H9 (cell line): ENCODE measurements around the gene ANGPTL4. TPM values are rescaled to one million over a fixed set of nuclear protein-coding genes. Genes with fewer than 3 reads are reported as not detected.

Experiments
- DNase-seq: peaks from one replicate; pipeline ENCODE4 v3.0.0-alpha.2; 2017
- H2AFZ ChIP-seq: one replicate; pipeline ENCODE4 v1.6.1; 2013; ENCODE audit warnings: mild to moderate bottlenecking, low read length, control low read depth, moderate library complexity
- H2AK5ac ChIP-seq: 2 replicates; pipeline ENCODE4 v1.6.1; 2013; ENCODE audit warnings: low read length, control low read depth, mixed read lengths; ENCODE audit not compliant: insufficient read length
- H2BK120ac ChIP-seq: one replicate; pipeline ENCODE4 v1.6.1; 2013; ENCODE audit warnings: low read depth, mild to moderate bottlenecking, low read length, control low read depth, inconsistent platforms; ENCODE audit not compliant: poor library complexity, severe bottlenecking
- H2BK12ac ChIP-seq: 2 replicates; pipeline ENCODE4 v1.6.1; 2013; ENCODE audit warnings: low read length, control low read depth, mixed read lengths, low read depth; ENCODE audit not compliant: insufficient read length
- H2BK15ac ChIP-seq: 2 replicates; pipeline ENCODE4 v1.6.1; 2013; ENCODE audit warnings: low read depth, low read length, control low read depth
- H2BK20ac ChIP-seq: one replicate; pipeline ENCODE4 v1.6.1; 2013; ENCODE audit warnings: low read depth, mild to moderate bottlenecking, low read length, control low read depth, inconsistent platforms; ENCODE audit not compliant: poor library complexity, severe bottlenecking
- H2BK5ac ChIP-seq: 2 replicates; pipeline ENCODE4 v1.6.1; 2013; ENCODE audit warnings: low read length, control low read depth, mixed read lengths; ENCODE audit not compliant: insufficient read length
- H3K14ac ChIP-seq: 2 replicates; pipeline ENCODE4 v1.6.1; 2013; ENCODE audit warnings: low read length, control low read depth; ENCODE audit not compliant: insufficient read depth
- H3K18ac ChIP-seq: 2 replicates; pipeline ENCODE4 v1.6.1; 2013; ENCODE audit warnings: low read depth, mild to moderate bottlenecking, mixed read lengths, low read length, control low read depth; ENCODE audit not compliant: insufficient read length
- H3K23ac ChIP-seq: 2 replicates; pipeline ENCODE4 v1.6.1; 2013; ENCODE audit warnings: low read length, control low read depth, mixed read lengths, low read depth; ENCODE audit not compliant: insufficient read length
- H3K23me2 ChIP-seq: 2 replicates; pipeline ENCODE4 v1.6.1; 2013; ENCODE audit warnings: low read depth, mild to moderate bottlenecking, mixed read lengths, low read length, control low read depth; ENCODE audit not compliant: insufficient read length, poor library complexity, severe bottlenecking
- H3K27ac ChIP-seq: 2 replicates; pipeline ENCODE4 v1.5.1; 2013; ENCODE audit warnings: low read length, control low read depth, mixed read lengths, low read depth; ENCODE audit not compliant: insufficient read length
- H3K27me3 ChIP-seq: 2 replicates; pipeline ENCODE4 v1.6.1; 2013; ENCODE audit warnings: low read length, control low read depth, inconsistent platforms; ENCODE audit not compliant: insufficient read depth
- H3K4ac ChIP-seq: 2 replicates; pipeline ENCODE4 v1.6.1; 2013; ENCODE audit warnings: low read depth, mild to moderate bottlenecking, control low read depth, inconsistent platforms, low read length, moderate library complexity
- H3K4me1 ChIP-seq: 2 replicates; pipeline ENCODE4 v1.6.1; 2013; ENCODE audit warnings: low read length, control low read depth, inconsistent platforms; ENCODE audit not compliant: insufficient read depth
- H3K4me2 ChIP-seq: 2 replicates; pipeline ENCODE4 v1.6.1; 2013; ENCODE audit warnings: low read length, control low read depth, mixed read lengths; ENCODE audit not compliant: insufficient read length, insufficient read depth
- H3K56ac ChIP-seq: 2 replicates; pipeline ENCODE4 v1.6.1; 2013; ENCODE audit warnings: low read depth, mild to moderate bottlenecking, mixed read lengths, low read length, control low read depth; ENCODE audit not compliant: insufficient read length
- H3K79me1 ChIP-seq: 2 replicates; pipeline ENCODE4 v1.6.1; 2013; ENCODE audit warnings: low read depth, mild to moderate bottlenecking, moderate library complexity, low read length, control low read depth, inconsistent platforms; ENCODE audit not compliant: insufficient read depth, poor library complexity, severe bottlenecking
- H3K79me2 ChIP-seq: 2 replicates; pipeline ENCODE4 v1.6.1; 2013; ENCODE audit warnings: low read length, control low read depth, inconsistent platforms; ENCODE audit not compliant: insufficient read depth
- H3K9ac ChIP-seq: 2 replicates; pipeline ENCODE4 v1.6.1; 2013; ENCODE audit warnings: low read length, control low read depth, mixed read lengths; ENCODE audit not compliant: insufficient read length; ENCODE audit errors: extremely low read depth
- H3K9me3 ChIP-seq: one replicate; pipeline ENCODE4 v1.6.1; 2013; ENCODE audit warnings: low read depth, low read length, inconsistent platforms; ENCODE audit not compliant: control insufficient read depth
- H3T11ph ChIP-seq: one replicate; pipeline ENCODE4 v1.6.1; 2013; ENCODE audit warnings: mild to moderate bottlenecking, low read length, control low read depth, inconsistent platforms
- H4K20me1 ChIP-seq: one replicate; pipeline ENCODE4 v1.6.1; 2013; ENCODE audit not compliant: control insufficient read depth, insufficient read length, insufficient read depth
- H4K5ac ChIP-seq: 2 replicates; pipeline ENCODE4 v1.6.1; 2013; ENCODE audit warnings: low read depth, mild to moderate bottlenecking, mixed read lengths, low read length, control low read depth; ENCODE audit not compliant: insufficient read length
- H4K8ac ChIP-seq: replicated peaks from 2 replicates; pipeline ENCODE4 v1.6.1; 2013; ENCODE audit warnings: low read length, control low read depth, mixed read lengths, low read depth; ENCODE audit not compliant: insufficient read length
- H4K91ac ChIP-seq: 2 replicates; pipeline ENCODE4 v1.6.1; 2013; ENCODE audit warnings: low read depth, mild to moderate bottlenecking, moderate library complexity, mixed read lengths, low read length, control low read depth; ENCODE audit not compliant: insufficient read length
- H3K27ac Mint-ChIP-seq, 3 experiments: 2 replicates in 2 of 3; 3 replicates in 1 of 3; pipeline ENCODE4 v1.8.0; 2020 to 2021; ENCODE audit warnings: mixed read lengths in 3 of 3, mild to moderate bottlenecking in 1 of 3, moderate library complexity in 1 of 3
- H3K27me3 Mint-ChIP-seq: 2 replicates; pipeline ENCODE4 v1.8.0; 2021; ENCODE audit warnings: low read depth, mild to moderate bottlenecking, moderate library complexity, mixed read lengths
- H3K36me3 Mint-ChIP-seq, 3 experiments: 2 replicates in 2 of 3; 3 replicates in 1 of 3; pipeline ENCODE4 v1.8.0; 2020 to 2021; ENCODE audit warnings: low read depth in 3 of 3, mixed read lengths in 3 of 3; ENCODE audit not compliant: insufficient read depth in 1 of 3
- H3K4me1 Mint-ChIP-seq, 2 experiments: 2 replicates each; pipeline ENCODE4 v1.8.0; 2020; ENCODE audit warnings: mixed read lengths in 2 of 2
- H3K4me3 Mint-ChIP-seq, 2 experiments: 2 replicates in 1 of 2; 3 replicates in 1 of 2; pipeline ENCODE4 v1.8.0; 2020 to 2021; ENCODE audit warnings: mild to moderate bottlenecking in 2 of 2, mixed read lengths in 2 of 2, moderate library complexity in 1 of 2
- H3K9me3 Mint-ChIP-seq, 2 experiments: 2 replicates in 1 of 2; 3 replicates in 1 of 2; pipeline ENCODE4 v1.8.0; 2020; ENCODE audit warnings: mild to moderate bottlenecking in 2 of 2, mixed read lengths in 2 of 2, moderate library complexity in 1 of 2
- WGBS: extraction: QIAGEN DNeasy Blood & Tissue Kit; methylation state at CpG from one replicate; pipeline ENCODE4 v1.1.7; 2013; ENCODE audit warnings: missing lambda C conversion rate, low lambda C conversion rate, mixed read lengths; ENCODE audit not compliant: insufficient read length; ENCODE audit errors: extremely low coverage; 5-methylcytosine and 5-hydroxymethylcytosine counted together
- total RNA-seq: library from RNA; stranded (reverse); gene quantifications from 2 replicates; pipeline ENCODE4 v1.2.1, GENCODE V29; 2021
- TF ChIP-seq, protein P1 (sequence below): fragments of 200-600 bp; sonication (generic); conservative IDR thresholded peaks from 3 replicates; pipeline ENCODE4 v1.8.0; 2021; ENCODE audit warnings: antibody characterized with exemption, mild to moderate bottlenecking

Gene ANGPTL4
- total RNA-seq, 1 experiment from 2014 or later, result 1.9 TPM

DNA sequence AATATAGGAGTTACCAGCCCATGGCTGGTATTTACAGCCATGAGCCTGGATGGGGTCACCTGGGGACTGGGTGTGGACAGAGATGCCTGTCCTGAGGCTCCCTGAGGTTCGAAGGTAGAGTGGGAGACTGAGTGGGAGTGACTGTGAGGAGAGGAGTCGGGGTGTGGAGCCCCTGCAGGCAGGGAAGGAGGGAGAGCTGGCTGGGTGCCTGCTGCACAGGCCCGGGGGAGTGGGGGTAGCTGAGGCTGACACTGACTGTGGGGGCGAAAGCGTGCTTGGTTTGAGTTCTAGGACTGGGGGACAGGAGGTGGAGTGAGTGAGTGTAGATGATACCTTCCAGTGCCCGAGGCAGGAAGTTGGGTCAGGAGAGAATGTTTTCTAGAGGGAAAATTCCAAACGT, 33.3 kb downstream of the ANGPTL4 start:
- Histone ChIP-seq H3K9ac (no peak overlapping the region), H2BK15ac (no peak overlapping the region), H2BK12ac (no peak overlapping the region), H3K23me2 (no peaks in the 10 kb centered on the region), H3K56ac (no peak overlapping the region), H2BK5ac (no peak overlapping the region), H3K4me1 (no peaks in the 10 kb centered on the region), H4K5ac (no peak overlapping the region), H3K4me2 (no peak overlapping the region), H3K14ac (no peak overlapping the region), H2AFZ (no peak overlapping the region), H3K27ac (no peak overlapping the region), H2BK20ac (no peak overlapping the region), H3K27me3 (no peaks in the 10 kb centered on the region), H3K79me2 (peaks cover 3% of the 10 kb centered on the region; the same call in 1 of the 2 replicates), H3K79me1 (peaks cover 6% of the 10 kb centered on the region), H3T11ph (no peak overlapping the region), H4K20me1 (no peaks in the 10 kb centered on the region), H4K8ac (no peak overlapping the region), H3K9me3 (no peaks in the 10 kb centered on the region), H3K4ac (no peak overlapping the region), H3K23ac (no peak overlapping the region), H2BK120ac (no peak overlapping the region), H3K18ac (no peak overlapping the region), H2AK5ac (no peak overlapping the region), H4K91ac (no peak overlapping the region)
- no peaks in the 10 kb centered on the region for H3K27me3 Mint-ChIP-seq
- H3K27ac Mint-ChIP-seq, result peak overlapping the region; percentile 34 to 97 (median 69); a peak in 5 of 7 replicates
- peaks cover 9 to 10% of the 10 kb centered on the region in 2 experiments for H3K4me1 Mint-ChIP-seq
- peaks cover 10 to 22% (median 17%) of the 10 kb centered on the region in 3 experiments; a peak in 6 of 7 replicates for H3K36me3 Mint-ChIP-seq
- H3K4me3 Mint-ChIP-seq, result no peak overlapping the region
- no peak for DNase-seq
- H3K9me3 Mint-ChIP-seq, result no peaks in the 10 kb centered on the region; a peak in 1 of 5 replicates
- TF ChIP-seq, protein P1, sequence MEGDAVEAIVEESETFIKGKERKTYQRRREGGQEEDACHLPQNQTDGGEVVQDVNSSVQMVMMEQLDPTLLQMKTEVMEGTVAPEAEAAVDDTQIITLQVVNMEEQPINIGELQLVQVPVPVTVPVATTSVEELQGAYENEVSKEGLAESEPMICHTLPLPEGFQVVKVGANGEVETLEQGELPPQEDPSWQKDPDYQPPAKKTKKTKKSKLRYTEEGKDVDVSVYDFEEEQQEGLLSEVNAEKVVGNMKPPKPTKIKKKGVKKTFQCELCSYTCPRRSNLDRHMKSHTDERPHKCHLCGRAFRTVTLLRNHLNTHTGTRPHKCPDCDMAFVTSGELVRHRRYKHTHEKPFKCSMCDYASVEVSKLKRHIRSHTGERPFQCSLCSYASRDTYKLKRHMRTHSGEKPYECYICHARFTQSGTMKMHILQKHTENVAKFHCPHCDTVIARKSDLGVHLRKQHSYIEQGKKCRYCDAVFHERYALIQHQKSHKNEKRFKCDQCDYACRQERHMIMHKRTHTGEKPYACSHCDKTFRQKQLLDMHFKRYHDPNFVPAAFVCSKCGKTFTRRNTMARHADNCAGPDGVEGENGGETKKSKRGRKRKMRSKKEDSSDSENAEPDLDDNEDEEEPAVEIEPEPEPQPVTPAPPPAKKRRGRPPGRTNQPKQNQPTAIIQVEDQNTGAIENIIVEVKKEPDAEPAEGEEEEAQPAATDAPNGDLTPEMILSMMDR, result no peak
- no CpG with 5 or more reads among the region's 7 CpGs for WGBS
